OCI-LY7 (cell line): Measurements from ENCODE around the gene VPS54.

Experiments
- EZH2phosphoT487 ChIP-seq: fragments of 200-600 bp; sonication (generic); IDR thresholded peaks from 2 replicates; pipeline ENCODE4 v1.6.1; 2018; ENCODE audit warnings: low read depth, borderline replicate concordance, mild to moderate bottlenecking, mixed run types, antibody characterized with exemption, low read length, moderate library complexity, mixed read lengths
- TF ChIP-seq, protein P1 (sequence below): fragments of 200-600 bp; sonication (generic); conservative IDR thresholded peaks from 2 replicates; pipeline ENCODE4 v1.5.1; 2014; ENCODE audit warnings: mild to moderate bottlenecking, antibody characterized with exemption, low read length, moderate library complexity, mixed read lengths

GRCh38 chr2:64035072-64035942 lies 16.1 kb upstream of the VPS54 start:
- TF ChIP-seq, protein P1, sequence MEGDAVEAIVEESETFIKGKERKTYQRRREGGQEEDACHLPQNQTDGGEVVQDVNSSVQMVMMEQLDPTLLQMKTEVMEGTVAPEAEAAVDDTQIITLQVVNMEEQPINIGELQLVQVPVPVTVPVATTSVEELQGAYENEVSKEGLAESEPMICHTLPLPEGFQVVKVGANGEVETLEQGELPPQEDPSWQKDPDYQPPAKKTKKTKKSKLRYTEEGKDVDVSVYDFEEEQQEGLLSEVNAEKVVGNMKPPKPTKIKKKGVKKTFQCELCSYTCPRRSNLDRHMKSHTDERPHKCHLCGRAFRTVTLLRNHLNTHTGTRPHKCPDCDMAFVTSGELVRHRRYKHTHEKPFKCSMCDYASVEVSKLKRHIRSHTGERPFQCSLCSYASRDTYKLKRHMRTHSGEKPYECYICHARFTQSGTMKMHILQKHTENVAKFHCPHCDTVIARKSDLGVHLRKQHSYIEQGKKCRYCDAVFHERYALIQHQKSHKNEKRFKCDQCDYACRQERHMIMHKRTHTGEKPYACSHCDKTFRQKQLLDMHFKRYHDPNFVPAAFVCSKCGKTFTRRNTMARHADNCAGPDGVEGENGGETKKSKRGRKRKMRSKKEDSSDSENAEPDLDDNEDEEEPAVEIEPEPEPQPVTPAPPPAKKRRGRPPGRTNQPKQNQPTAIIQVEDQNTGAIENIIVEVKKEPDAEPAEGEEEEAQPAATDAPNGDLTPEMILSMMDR: no peak
- no peak for TF ChIP-seq EZH2phosphoT487
